NCI-H1694 (cell line): Measurements from ENCODE around the gene TBCD.

Source experiments
- DNase-seq: peaks from one replicate; lab custom pipeline; 2025; lab: John Stamatoyannopoulos, UW

TBCD gene

DNA sequence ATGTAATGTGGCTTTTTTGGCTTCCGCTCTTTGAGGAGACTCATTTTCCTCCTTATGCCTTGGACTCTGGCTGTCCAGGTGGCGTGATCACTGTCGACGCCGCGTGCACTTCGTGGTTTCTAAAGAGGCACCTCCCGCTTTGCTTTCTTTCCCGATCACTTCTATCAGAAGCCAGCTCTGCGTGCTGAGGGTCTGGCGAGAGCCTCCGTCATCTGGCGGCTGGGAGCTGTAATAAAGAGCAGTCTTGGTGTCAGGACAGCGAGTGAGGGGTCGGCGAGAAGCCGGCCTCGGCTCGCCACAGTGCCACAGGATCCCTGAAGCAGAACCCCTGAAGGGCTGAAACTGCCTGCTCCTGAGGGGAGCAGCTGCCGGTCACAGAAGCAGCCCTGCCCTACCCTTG is 80.5 kb downstream of the TBCD start:
- DNase-seq: no peak

DNA sequence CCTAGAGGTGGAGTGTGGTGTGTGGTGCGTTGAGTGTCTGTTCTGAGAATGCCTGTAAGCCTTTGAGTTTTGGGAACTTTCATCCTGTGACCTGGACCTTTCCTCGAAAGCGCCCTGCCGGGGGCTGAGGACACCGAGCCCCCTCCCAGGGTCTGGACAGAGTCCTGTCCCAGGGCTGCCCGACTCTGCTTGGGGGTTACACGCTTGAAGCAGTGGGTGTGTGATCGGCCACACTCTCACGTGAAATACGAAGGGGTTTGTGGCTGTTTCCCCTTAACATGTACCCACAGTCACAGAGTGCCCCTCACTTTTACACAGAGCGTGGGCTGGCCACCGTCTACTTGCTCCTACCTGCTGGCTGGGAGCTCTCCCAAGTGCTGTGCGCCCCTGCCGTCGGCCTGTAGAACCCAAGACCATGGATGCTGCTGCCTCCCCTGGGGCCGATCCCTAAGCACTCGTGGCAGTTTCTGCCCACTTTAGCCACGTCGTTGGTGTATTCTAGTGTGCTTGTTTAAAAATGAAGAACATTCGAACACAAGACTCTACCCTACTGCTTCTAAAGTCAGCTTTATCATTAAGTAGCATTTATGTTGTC is 81.1 kb downstream of the TBCD start:
- DNase-seq: no peak

DNA sequence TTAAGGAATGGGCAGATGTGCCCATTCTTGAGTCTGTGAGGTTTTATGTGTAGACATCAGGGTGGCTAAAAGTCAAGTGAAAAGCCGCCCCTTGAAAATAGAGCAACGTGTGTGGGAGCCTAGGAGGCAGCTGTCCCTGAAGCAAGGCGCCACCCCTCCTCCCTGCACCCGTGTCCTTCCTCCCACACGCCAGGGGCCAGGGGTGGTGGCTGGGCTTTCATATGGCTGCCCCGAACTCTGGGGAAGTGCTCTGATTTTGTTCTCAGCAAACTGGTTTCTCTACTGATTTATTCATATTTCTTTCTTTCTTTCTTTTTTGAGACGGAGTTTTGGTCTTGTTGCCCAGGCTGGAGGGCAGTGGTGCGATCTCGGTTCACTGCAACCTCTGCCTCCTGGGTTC is 83.3 kb downstream of the TBCD start:
- no peak for DNase-seq

DNA sequence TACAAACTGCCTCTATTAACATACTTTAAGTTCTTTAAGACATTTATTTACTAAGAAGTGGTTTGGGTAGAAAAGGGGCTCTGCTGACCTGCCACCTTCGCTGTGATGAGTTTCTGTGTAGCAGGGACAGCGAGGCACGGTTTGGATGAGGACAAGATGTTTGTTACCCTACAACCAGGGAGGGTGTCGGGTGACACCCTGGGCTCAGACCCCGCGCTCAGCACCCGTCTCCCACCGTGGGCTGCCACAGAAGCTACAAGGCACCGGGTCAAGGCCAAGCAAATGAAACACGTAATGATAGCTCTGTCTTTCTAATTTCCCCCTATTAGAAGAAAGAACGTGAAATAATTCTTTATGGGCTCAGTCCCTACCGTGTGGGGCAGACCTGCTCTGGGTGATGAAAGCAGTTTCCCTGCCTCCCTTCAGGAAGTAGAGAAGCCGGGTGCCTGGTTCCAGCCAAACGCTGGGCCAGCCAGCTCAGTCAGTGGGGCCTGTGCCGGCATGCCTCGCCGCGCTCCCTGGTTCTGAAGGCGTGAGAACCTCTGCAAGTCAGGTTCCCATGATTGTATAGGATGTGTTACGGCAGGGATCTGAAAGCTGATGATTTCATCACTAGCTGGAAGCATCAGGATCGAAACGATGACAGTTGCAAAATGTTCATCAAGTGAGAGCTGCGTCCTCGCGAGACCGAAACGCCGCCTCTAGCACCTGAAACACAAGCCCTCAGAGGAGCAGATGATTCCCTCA is 84.1 kb downstream of the TBCD start:
- peak; percentile 85 for DNase-seq

DNA sequence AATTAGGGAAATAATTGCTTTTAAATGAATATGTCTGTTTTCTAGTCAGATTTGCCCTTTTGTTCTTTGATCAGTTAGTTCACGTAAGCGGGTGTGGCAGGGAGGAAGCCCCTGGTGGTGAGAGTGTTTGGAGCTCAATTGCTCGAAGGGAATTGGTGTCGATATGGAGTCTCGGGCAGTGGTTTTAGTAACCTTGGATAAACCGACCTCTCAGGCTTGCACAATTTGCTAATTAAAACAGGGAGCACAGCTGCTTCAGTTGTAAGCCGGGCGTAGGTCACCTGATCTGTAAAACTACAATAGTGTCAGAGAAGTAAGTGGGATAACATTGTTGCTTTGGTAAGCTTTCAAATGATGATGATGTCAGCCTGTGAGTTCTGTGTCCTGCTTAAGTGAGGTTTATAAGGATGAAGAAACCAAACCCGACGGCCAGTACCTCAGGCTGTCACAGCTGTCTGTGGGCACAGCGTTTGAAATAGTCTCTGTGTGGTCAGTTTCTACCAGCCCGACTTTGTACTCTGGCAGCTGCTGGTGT is 85.0 kb downstream of the TBCD start:
- peak; percentile 41 for DNase-seq

DNA sequence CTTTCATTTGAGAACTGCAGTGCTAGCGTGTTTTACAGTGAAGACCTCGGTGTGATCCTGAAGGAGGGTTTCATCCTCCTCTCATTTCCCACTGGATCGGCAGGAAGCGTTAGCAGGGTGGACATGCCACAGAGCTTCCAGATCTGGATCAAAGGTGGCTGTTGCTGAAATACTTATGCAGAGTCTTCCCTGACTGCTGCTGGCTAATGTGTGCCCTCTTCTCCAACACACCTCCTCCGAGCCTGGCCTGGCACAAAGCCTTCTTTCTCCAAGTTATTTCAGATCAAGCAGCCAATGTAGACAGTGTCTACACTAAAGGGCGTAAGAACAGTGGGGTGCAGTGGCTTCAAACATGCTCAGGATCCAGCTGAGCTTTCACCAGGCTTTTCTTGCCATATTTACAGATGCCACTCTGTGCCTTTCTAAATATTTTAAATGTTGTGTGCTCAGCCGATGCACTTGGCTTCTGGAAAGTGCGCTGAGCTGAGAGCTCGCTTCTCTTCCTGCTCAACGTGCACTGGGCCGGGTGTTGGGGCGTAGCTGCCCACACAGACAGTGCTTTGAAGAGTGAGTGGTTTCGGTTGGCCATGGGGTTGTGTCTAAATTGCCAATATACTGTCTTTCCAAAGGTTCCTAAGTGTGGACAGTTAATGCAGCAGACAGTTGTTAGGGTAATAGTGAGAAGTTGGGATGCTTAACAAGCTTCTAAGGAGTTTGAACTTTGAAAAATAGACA is 85.9 kb downstream of the TBCD start:
- no peak for DNase-seq

DNA sequence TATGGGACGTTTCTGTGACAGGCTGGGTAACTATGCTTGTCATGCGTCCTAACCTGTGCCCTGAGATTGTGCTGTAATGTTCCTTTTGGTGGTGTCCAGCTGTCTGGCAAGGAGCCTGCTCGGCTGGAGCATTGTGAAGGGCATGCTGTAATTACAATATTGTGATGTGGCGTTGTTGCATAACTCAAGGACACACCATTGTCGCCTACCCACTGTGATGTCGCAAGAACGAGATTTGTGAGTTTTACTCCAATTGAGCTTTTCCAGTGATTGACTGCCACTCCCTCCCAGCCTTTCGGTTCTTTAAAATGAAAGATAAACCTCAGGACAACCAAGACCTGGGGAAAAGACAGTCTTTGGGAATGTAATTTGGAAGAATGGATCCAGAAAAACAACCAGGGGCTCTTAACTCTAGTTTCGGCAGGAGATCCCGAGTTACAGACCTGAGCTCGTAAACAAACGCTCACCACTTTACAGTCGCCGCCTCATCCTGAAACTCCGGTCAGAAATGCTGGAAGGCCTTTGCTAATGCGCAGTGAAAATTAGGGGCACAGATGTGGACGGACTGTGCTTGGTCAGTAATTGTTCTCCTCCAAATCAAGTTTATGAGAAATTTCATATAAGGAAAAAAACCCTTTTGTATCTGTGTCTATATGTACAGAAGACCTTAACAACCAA is 86.7 kb downstream of the TBCD start:
- no peak for DNase-seq

DNA sequence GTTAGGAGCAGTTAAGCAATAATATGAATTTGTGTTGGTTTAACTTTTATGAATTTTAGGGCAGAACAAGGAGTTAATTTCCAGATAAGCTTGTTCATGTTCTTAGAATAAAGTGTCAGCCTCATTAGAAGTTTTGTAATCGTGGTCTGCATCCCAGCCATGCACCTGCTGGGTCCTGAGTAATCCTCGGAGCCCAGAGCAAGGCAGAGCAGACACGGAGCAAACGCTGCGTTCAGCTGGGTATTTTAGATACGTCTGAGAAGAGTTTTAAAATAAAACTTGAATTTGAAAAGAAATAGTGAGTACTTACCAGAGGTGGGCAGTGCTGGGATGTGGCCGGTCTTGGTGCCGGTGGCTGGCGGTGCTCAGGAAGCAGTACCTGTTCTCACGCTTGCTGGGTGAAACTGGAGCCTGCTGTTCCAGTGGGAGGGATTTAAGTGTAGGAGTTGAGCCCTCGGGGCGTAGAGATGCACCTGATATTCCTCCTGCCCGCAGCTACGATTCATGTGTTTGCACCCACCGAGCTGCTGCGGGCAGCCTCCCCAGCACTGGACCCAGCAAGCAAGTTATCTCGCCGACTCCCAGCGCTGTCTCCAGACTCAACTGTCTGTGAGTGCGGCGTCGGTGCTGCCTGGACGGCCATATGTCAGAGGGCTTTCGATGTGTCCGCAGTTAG is 87.9 kb downstream of the TBCD start, which contains the start of gene ZNF750:
ZNF750 (minus strand) TSS at position 406 of the 676 bp plus-strand sequence. CDS start 7,568 bp downstream, outside the sequence.
- no peak for DNase-seq

DNA sequence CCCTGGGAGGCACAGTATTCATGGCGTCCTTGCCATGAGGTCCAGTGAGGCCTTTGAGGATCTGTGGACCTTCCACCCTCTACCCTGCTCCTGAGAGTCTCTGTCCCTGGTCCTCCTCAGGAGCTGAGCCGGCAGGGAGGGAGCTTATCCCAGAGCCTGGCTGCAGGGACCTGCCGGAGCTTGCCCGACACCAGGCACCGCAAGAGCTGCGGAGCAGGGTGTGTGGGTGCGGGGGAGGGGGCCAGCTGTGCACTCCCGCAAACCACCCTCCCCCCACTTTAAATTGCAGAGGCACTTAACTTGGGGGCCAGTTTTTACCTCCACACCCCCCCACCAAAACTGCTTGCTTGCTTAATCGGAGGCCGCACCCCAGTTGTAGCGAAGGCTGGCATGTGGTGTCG is 88.6 kb downstream of the TBCD start:
- no peak for DNase-seq

DNA sequence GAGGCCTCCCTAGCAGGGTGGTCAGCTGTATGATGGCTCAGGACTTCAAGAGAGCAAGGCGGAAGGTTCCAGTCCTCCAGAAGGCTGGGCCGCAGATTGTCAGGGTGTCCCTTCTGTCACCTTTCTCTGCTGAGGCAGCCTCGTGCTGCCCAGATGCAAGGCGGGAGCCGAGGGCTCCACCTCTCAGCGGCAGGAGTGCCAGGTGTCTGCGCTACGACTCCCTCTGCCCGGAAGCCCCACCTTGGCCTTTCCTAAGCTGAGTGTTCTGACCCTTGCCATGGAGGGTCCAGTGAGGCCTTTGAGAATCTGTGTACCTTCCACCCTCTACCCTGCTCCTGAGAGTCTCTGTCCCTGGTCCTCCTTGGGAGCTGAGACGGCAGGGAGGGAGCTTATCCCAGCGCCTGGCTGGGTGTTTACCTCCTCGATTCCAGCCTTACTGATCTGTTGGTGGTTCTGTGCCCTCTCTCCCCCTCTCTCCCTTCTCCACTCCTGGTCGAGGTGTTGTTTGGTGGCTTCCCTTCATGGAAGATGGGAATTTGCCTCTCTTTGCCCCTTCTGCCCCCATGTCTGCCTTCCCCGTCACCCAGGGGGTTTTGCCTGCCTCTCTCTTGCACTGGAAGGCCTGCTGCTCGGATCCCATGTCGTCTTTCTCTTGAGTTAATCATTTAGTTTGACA is 90.2 kb downstream of the TBCD start:
- DNase-seq: no peak

DNA sequence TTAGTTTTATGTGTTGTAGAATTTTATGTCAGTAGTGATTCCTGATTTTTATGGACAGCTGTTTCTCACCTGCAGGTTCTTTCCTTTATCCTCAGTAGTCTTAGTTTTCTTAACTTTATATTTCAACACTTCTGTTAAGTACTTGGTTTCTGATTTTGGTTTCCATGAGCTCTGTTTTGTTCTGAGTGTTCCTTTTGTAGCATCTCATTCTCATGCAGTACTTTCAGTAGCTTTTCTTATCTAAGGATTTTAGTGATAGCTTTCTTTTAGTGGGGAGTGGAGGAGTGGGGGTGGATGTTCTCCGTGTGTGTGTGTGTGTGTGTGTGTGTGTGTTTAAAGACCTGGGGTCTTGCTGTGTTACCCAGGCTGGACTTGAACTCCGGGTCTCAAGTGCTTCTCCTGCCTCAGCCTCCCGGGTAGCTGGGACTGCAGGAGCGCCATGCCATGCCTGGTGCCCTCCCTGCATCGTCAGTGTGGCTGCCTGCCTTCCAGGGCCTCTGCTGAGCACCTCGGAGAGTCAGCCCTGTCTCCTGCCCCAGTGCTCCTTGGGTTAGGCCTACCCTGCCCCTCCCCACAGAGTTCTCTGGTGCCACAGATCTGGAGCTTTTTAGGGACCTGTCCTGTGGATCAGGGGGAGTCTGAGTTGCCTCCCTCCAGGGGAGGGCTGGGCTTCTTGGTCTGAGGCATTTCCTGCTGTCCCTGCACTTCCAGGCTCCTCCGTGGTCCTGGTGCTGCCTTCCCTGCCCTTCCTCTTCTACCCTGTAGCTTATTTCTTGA is 92.2 kb downstream of the TBCD start:
- DNase-seq: no peak

DNA sequence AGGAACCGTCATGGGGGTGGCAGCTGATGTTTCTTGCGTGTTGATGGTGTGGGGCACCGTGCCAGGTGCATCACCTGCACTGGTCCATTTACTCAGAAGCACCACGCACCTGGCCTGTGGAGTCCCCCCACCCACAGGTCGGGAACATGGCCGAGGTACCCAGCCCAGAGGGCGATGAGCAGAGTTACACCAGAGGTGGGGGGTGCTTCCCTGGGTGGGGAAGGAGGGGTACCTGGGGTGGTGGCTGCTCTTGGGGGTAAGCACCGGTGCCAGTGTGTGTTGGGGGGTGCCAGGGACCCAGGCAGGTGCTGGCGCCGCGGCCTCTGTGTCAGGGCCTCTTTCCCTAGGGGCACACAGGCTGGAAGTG is 92.9 kb downstream of the TBCD start:
- DNase-seq: no peak

DNA sequence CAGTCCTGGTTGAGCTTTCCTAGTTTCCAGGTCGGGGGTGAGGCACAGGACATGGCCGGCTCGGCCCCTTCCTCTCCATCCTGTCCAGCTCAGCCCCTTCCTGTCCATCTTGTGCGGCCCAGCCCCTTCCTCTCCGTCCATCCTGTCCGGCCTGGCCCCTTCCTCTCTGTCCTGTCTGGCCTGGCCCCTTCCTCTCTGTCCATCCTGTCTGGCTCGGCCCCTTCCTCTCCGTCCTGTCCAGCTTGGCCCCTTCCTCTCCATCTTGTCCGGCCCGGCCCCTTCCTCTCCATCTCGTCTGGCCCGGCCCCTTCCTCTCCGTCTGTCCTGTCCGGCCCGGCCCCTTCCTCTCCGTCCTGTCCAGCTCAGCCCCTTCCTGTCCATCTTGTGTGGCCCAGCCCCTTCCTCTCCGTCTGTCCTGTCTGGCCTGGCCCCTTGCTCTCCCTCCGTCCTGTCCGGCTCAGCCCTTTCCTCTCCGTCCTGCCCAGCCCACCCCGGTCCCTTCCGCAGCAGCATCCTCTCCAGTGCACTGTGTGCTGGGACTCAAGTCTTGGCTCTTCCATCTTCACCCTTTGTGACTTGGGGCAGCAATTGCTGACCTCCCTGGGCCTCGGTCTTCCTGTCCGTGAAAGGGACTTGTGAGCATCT is 93.4 kb downstream of the TBCD start:
- DNase-seq: no peak

DNA sequence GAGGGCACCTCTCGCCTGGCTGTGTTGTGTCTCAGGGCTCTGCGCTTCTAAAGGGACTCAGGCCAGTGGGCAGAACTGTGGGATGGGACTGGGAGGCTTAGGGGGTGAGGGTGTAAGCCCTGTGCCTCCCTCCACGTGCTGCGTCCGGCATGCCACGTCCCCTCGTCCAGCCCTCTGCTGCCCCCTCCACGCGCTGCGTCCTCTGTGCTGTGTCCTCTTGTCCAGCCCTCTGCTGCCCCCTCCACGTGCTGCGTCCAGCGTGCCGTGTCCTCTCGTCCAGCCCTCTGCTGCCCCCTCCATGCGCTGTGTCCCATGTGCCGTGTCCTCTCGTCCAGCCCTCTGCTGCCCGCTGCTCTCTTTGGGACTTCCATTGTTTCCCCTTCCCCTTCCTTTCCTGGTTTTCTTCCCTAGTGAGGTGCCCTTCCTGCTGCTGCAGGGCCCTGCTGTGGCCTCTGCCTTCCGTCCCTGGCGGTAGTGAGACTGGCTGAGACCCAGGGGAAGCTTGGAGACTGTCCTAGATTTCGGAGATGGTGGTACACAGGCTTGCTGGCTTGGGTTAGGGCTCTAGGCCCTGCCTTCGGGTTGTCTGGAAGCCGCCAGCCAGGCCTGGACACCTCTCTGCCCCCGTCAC is 94.3 kb downstream of the TBCD start:
- DNase-seq: no peak

DNA sequence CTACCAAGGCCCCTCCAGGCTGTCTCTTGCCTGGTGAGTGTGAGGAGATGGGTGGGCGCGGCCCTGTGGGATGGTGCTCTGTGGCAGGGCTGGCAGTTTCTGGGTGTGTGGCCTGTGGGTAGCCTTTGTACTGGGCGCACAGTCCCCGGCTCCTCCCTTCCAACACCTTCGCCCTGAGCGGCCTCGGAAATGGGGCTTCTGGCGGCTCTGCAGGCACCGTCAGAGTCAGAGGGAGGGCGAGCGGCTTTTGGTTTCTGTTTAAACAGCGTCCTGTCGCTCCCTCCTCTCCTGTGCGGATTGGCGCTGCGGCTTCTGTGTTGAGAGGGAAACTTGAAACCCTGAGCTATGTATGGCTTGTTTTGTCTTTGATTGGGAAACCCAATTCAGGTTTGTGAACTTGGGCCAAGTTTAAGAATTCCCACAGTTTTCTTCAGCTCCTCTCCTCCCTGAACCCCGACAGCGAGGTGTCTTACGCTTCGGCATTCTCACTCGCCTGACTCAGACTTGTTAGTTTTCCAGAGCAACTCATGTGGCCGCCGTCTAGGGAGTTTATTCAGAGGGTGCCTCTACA is 96.2 kb downstream of the TBCD start:
- no peak for DNase-seq

DNA sequence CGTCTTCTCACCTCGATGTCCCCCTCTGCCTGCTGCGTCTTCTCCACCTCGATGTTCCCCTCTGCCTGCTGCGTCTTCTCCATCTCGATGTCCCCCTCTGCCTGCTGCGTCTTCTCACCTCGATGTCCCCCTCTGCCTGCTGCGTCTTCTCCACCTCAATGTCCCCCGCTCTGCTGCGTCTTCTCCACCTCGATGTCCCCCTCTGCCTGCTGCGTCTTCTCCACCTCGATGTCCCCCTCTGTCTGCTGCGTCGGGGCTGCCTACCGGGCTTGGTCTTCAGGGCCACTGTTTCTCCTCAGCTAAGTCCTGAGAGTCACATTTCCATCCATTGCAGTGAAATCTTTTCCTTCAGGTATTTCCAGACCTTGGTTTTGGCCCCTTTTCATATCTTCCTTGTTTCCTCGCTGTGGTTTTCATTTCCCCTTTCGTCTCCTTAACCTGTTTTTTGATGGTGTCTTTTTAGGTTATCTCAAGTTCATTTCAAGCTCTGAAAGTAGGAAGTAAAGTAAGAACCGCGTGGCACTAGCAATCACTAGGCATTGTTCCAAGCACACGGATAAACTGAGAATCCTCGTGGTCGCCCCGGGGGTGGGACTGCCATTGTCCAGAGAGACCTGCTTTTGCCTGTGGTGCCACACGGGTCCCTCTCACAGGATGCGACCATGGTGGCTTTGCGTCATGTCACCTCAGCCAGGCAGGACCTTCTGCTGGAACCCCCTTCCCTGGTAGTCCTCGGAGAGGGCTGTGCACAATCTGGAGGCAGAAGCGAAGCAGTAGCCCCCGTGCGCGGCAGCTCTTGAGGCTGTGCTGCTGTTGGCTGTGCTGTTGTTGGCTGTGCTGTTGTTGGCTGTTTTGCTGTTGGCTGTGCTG is 97.4 kb downstream of the TBCD start:
- no peak for DNase-seq

DNA sequence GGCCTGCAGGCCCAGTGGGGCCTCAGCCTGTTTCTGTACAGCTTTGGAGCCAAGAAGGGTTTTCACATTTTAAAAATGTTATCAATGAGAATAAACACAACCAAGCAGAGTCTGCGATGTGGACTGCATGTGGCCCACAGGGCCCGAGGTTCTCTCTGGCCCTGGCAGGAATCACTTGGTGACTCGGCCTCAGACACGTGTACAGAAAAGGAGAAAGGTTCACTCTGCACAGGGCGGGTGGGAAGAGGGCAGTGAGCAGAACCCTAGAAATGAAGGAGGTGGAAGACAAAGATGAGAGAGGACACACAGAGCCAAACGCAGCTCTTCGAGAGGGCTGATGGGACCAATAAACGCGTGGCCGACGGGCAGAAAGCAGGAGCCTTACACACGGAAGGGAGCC is 99.5 kb downstream of the TBCD start:
- DNase-seq: no peak

DNA sequence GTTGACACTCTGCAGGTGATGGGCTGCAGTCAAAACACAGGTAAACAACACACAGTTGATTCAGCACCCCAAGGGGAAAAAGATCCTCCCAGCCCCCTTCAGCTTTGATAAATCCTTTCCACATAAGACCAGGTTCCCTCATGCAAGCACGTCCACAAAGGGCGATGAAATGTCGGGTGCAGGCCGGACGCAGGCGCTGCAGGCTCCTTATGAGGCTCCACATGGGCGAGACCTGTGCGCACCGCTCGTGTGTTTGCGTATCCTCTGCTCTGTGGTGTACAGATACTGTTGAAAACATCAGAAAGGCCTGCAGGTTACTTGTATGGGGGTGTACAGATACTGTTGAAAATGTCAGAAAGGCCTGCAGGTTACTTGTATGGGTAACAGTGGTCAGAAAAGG is 102.4 kb downstream of the TBCD start:
- no peak for DNase-seq
